Calu3 (cell line): Measurements from ENCODE around the gene NBDY. TPM values are rescaled to one million over a fixed set of nuclear protein-coding genes. Genes with fewer than 3 reads are reported as not detected.

Source experiments
- BruUV-seq: library from RNA; stranded (reverse); fragments of 400-500 nt; replicated peaks from 2 replicates; lab custom pipeline; 2021; lab: Mats Ljungman, UMichigan
- CTCF ChIA-PET: fragments of 300-600 bp; sonication (Branson Sonifier 250); formaldehyde crosslinking; loops from one replicate; lab custom pipeline; 2022; ENCODE audit warnings: antibody characterized with exemption; lab: Charles Lee
- DNase-seq: peaks from one replicate; pipeline ENCODE4 v3.0.0; 2022
- H3K27ac Mint-ChIP-seq: one replicate; pipeline ENCODE4 v1.8.0; 2022; ENCODE audit warnings: mixed read lengths; ENCODE audit not compliant: unreplicated experiment
- H3K27me3 Mint-ChIP-seq: one replicate; pipeline ENCODE4 v1.8.0; 2022; ENCODE audit warnings: mixed read lengths; ENCODE audit not compliant: unreplicated experiment
- H3K36me3 Mint-ChIP-seq: one replicate; pipeline ENCODE4 v1.8.0; 2022; ENCODE audit warnings: mild to moderate bottlenecking, moderate library complexity, mixed read lengths; ENCODE audit not compliant: insufficient read depth, unreplicated experiment
- H3K4me1 Mint-ChIP-seq: one replicate; pipeline ENCODE4 v1.8.0; 2022; ENCODE audit warnings: mild to moderate bottlenecking, low read depth, mixed read lengths; ENCODE audit not compliant: unreplicated experiment
- H3K4me3 Mint-ChIP-seq: one replicate; pipeline ENCODE4 v1.8.0; 2022; ENCODE audit warnings: mild to moderate bottlenecking, low read depth, moderate library complexity, mixed read lengths; ENCODE audit not compliant: unreplicated experiment
- H3K9me3 Mint-ChIP-seq: one replicate; pipeline ENCODE4 v1.8.0; 2022; ENCODE audit warnings: low read depth, mixed read lengths; ENCODE audit not compliant: unreplicated experiment
- intact Hi-C: fragments of 100-400 bp; cut with micrococcal nuclease; formaldehyde crosslinking; loops from one replicate; pipeline ENCODE4 v1.10.0; 2022; ENCODE audit not compliant: unreplicated experiment
- total RNA-seq: library from RNA; stranded (reverse); gene quantifications from 2 replicates; pipeline ENCODE4 v1.2.3, GENCODE V29; 2022
- TF ChIP-seq, protein P1 (sequence below): fragments of 200-600 bp; IDR thresholded peaks from one replicate; pipeline ENCODE4 v1.8.0; 2022; ENCODE audit warnings: antibody characterized with exemption; ENCODE audit not compliant: unreplicated experiment

The NBDY gene
- total RNA-seq, 1 experiment from 2014 or later = 57.1 TPM

DNA sequence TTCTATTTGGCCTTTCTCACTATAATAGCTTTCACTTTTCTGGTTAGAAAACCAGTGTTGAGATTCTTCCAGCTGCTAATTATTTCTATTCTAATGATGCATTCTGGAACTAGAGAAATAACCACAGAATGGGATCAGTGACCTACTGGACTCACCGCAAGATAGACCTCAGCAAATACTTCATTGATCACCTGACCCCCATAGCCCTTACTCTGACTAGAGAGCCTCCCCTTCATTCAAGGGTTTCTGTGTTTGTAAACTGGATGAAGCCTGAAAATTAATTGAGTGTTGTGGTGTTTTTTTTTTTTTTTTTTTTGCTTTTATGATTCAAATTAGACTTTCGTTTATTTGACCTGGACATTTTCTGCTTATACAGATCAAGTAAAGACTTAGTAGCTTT is 97.0 kb downstream of the NBDY start:
- H3K36me3 Mint-ChIP-seq = no peaks in the 10 kb centered on the region
- DNase-seq = no peak
- intact Hi-C loops = no loop called here
- CTCF ChIA-PET = no interaction called here
- no peaks in the 10 kb centered on the region for H3K27me3 Mint-ChIP-seq
- no peak overlapping the region for H3K4me3 Mint-ChIP-seq
- BruUV-seq = no TSS peak
- TF ChIP-seq, protein P1, sequence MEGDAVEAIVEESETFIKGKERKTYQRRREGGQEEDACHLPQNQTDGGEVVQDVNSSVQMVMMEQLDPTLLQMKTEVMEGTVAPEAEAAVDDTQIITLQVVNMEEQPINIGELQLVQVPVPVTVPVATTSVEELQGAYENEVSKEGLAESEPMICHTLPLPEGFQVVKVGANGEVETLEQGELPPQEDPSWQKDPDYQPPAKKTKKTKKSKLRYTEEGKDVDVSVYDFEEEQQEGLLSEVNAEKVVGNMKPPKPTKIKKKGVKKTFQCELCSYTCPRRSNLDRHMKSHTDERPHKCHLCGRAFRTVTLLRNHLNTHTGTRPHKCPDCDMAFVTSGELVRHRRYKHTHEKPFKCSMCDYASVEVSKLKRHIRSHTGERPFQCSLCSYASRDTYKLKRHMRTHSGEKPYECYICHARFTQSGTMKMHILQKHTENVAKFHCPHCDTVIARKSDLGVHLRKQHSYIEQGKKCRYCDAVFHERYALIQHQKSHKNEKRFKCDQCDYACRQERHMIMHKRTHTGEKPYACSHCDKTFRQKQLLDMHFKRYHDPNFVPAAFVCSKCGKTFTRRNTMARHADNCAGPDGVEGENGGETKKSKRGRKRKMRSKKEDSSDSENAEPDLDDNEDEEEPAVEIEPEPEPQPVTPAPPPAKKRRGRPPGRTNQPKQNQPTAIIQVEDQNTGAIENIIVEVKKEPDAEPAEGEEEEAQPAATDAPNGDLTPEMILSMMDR = no peak
- H3K4me1 Mint-ChIP-seq = no peaks in the 10 kb centered on the region
- H3K27ac Mint-ChIP-seq = no peak overlapping the region
- H3K9me3 Mint-ChIP-seq = peaks cover 3% of the 10 kb centered on the region

- no peaks in the 10 kb centered on the region for H3K36me3 Mint-ChIP-seq
- intact Hi-C loops = no loop called here
- peaks cover 3% of the 10 kb centered on the region for H3K9me3 Mint-ChIP-seq
- H3K27ac Mint-ChIP-seq = no peak overlapping the region
- BruUV-seq = no TSS peak
- H3K4me1 Mint-ChIP-seq = no peaks in the 10 kb centered on the region
- no peaks in the 10 kb centered on the region for H3K27me3 Mint-ChIP-seq
- no peak overlapping the region for H3K4me3 Mint-ChIP-seq
- TF ChIP-seq, protein P1 = no peak
- CTCF ChIA-PET = no interaction called here
- no peak for DNase-seq
Observed at GRCh38 chrX:56833626-56834025, 104.6 kb downstream of the NBDY start.

GRCh38 chrX:56853436-56853835 is 124.4 kb downstream of the NBDY start:
- H3K4me1 Mint-ChIP-seq = no peaks in the 10 kb centered on the region
- H3K36me3 Mint-ChIP-seq = no peaks in the 10 kb centered on the region
- H3K9me3 Mint-ChIP-seq = no peaks in the 10 kb centered on the region
- no peak overlapping the region for H3K27ac Mint-ChIP-seq
- BruUV-seq = no TSS peak
- CTCF ChIA-PET = no interaction called here
- H3K4me3 Mint-ChIP-seq = no peak overlapping the region
- no peaks in the 10 kb centered on the region for H3K27me3 Mint-ChIP-seq
- intact Hi-C loops = no loop called here
- no peak for DNase-seq
- TF ChIP-seq, protein P1 = no peak

DNA sequence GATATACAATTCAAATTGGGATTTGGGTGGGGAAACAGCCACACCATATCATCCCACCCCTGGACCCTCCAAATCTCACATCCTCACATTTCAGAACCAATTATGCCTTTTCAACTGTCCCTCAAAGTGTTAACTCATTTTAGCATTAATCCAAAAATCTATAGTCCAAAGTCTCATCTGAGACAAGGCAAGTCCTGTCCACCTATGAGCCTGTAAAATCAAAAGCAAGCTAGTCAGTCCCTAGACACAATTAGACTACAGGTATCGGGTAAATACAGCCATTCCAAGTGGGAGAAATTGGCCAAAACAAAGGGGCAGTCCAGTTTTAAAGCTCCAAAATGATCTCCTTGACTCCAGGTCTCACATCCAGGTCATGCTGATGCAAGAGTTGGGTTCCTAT is 128.0 kb downstream of the NBDY start:
- no peaks in the 10 kb centered on the region for H3K27me3 Mint-ChIP-seq
- no peaks in the 10 kb centered on the region for H3K4me1 Mint-ChIP-seq
- no peak overlapping the region for H3K4me3 Mint-ChIP-seq
- no peak for DNase-seq
- TF ChIP-seq, protein P1 = no peak
- no peaks in the 10 kb centered on the region for H3K36me3 Mint-ChIP-seq
- intact Hi-C loops = no loop called here
- BruUV-seq = no TSS peak
- CTCF ChIA-PET = no interaction called here
- no peak overlapping the region for H3K27ac Mint-ChIP-seq
- no peaks in the 10 kb centered on the region for H3K9me3 Mint-ChIP-seq
